ENCODE data around the gene SYMPK.

- no peak for TF ChIP-seq PPARA (CRISPR knock-in tag; IDR thresholded peaks at IDR 0.05; ENCODE audit: borderline replicate concordance)
- no peak for TF ChIP-seq ZFP30 (CRISPR knock-in tag; IDR thresholded peaks at IDR 0.05)
- TF ChIP-seq CSDC2 (CRISPR knock-in tag; IDR thresholded peaks at IDR 0.05): no peak
- no peak for TF ChIP-seq ISL1 (CRISPR knock-in tag; IDR thresholded peaks at IDR 0.05)
- TF ChIP-seq PATZ1 (CRISPR knock-in tag; IDR thresholded peaks at IDR 0.05; ENCODE audit: borderline replicate concordance): no peak
- no peak for TF ChIP-seq ESRRG (CRISPR knock-in tag; IDR thresholded peaks at IDR 0.05)
- TF ChIP-seq ZNF70 (CRISPR knock-in tag; IDR thresholded peaks at IDR 0.05): no peak
- no peak for TF ChIP-seq TOX (CRISPR knock-in tag; IDR thresholded peaks at IDR 0.05; ENCODE audit: borderline replicate concordance)
- no peak for TF ChIP-seq OSR1 (CRISPR knock-in tag; IDR thresholded peaks at IDR 0.05)
- TF ChIP-seq ZC3H10 (CRISPR knock-in tag; IDR thresholded peaks at IDR 0.05): no peak
- no peak for TF ChIP-seq GLIS3 (CRISPR knock-in tag; IDR thresholded peaks at IDR 0.05)
- no peak for TF ChIP-seq RARB (CRISPR knock-in tag; IDR thresholded peaks at IDR 0.05)
- no peak for TF ChIP-seq ARNTL (CRISPR knock-in tag; IDR thresholded peaks at IDR 0.05; ENCODE audit: borderline replicate concordance, low read depth)
- no peak for TF ChIP-seq POU6F1 (CRISPR knock-in tag; IDR thresholded peaks at IDR 0.05; ENCODE audit: borderline replicate concordance, low read depth)
Observed at GRCh38 chr19:45866400-45867176, 3.6 kb upstream of the SYMPK start.
